ENCODE results near the gene SLIT3. TPM values are rescaled to one million over a fixed set of nuclear protein-coding genes. Genes with fewer than 3 reads are reported as not detected.

SLIT3 gene
- total and polyA plus RNA-seq, 2 experiments from 2014 or later: 0.59 to 0.71 TPM

GRCh38 chr5:169176709-169177694, 123.9 kb downstream of the SLIT3 start (continued):
- TF ChIP-seq ZNF462 (CRISPR knock-in tag; IDR thresholded peaks at IDR 0.05) (no peak), REST (IDR thresholded peaks at IDR 0.05; ENCODE audit: unreplicated experiment) (no peak), CREB1 (CRISPR knock-in tag; IDR thresholded peaks at IDR 0.05; ENCODE audit: low read depth) (no peak), STAT1 (IDR thresholded peaks at IDR 0.05; ENCODE audit: unreplicated experiment) (no peak), ETS1 (IDR thresholded peaks at IDR 0.05) (no peak), POLR2AphosphoS5 (IDR thresholded peaks at IDR 0.05; ENCODE audit: low read depth) (no peak), CTCF (conservative IDR thresholded peaks at IDR 0.05; ENCODE audit: low read depth in 2 of 2) (no peak), EZH2phosphoT487 (IDR thresholded peaks at IDR 0.05; ENCODE audit: unreplicated experiment) (no peak)

Data from GM23338 (cell line).